ENCODE results near the gene TENM3. TPM values are rescaled to one million over a fixed set of nuclear protein-coding genes. Genes with fewer than 3 reads are reported as not detected.

TENM3 gene
- total RNA-seq, 1 experiment from 2014 or later, result not detected

DNA sequence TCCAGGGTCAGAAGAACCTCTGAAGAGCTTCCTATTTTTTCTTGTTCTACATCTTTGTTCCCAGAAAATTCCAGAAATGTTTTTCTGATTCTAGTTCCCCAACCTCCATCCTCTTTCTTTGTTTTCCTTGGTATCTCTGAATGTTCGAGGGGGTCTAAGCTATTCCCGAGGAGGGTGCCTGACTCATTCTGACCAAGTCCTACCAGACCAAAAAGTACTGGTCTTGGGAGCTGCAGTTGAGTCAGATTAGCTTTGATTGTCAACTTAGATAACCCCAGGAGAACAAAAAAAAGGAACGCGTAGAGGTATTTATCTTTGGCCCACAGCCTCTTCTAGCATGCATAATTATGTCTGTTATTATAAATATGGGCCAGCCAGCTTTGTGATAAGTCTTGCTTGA, 12.1 kb upstream of the TENM3 start:
- no peaks in the 10 kb centered on the region for H3F3A ChIP-seq (ENCODE audit: insufficient read depth, low read depth)
- intact Hi-C loops (cut with micrococcal nuclease; ENCODE audit: unreplicated experiment), result no loop called here
- no TSS peak for BruUV-seq (replicated peaks)
- H3K4me2 ChIP-seq, result no peak overlapping the region
- no peaks in the 10 kb centered on the region for H3K79me2 ChIP-seq (ENCODE audit: low read depth)
- ChIA-PET CTCF (interaction anchor here (0.6 kb wide), 1 partner anchor 751 kb away, joined by 3 read pairs; no protein-coding TSS in a partner anchor), POLR2A (ENCODE audit: unreplicated experiment) (no interaction called here)
- no peaks in the 10 kb centered on the region for H3K36me3 ChIP-seq (ENCODE audit: low read depth)
- TF ChIP-seq EZH2 (IDR thresholded peaks at IDR 0.05; ENCODE audit: low read depth), result no peak
- TF ChIP-seq, protein P1, sequence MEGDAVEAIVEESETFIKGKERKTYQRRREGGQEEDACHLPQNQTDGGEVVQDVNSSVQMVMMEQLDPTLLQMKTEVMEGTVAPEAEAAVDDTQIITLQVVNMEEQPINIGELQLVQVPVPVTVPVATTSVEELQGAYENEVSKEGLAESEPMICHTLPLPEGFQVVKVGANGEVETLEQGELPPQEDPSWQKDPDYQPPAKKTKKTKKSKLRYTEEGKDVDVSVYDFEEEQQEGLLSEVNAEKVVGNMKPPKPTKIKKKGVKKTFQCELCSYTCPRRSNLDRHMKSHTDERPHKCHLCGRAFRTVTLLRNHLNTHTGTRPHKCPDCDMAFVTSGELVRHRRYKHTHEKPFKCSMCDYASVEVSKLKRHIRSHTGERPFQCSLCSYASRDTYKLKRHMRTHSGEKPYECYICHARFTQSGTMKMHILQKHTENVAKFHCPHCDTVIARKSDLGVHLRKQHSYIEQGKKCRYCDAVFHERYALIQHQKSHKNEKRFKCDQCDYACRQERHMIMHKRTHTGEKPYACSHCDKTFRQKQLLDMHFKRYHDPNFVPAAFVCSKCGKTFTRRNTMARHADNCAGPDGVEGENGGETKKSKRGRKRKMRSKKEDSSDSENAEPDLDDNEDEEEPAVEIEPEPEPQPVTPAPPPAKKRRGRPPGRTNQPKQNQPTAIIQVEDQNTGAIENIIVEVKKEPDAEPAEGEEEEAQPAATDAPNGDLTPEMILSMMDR (conservative IDR thresholded peaks at IDR 0.05), result no peak
- no peak for DNase-seq
- H3K27ac ChIP-seq, result no peak overlapping the region
- no peak overlapping the region for H3K4me3 ChIP-seq
- H2AFZ ChIP-seq, result no peak overlapping the region
- H3K9me2 ChIP-seq (ENCODE audit: insufficient read depth), result no peaks in the 10 kb centered on the region
- no peaks in the 10 kb centered on the region for H4K20me1 ChIP-seq (ENCODE audit: insufficient read depth)
- H3K9me3 ChIP-seq (ENCODE audit: insufficient read depth, low read depth), result no peaks in the 10 kb centered on the region
- H3K4me1 ChIP-seq (replicated peaks; ENCODE audit: insufficient read depth), result no peaks in the 10 kb centered on the region
- peaks cover 18% of the 10 kb centered on the region for H3K27me3 ChIP-seq (ENCODE audit: insufficient read depth, low read depth)

DNA sequence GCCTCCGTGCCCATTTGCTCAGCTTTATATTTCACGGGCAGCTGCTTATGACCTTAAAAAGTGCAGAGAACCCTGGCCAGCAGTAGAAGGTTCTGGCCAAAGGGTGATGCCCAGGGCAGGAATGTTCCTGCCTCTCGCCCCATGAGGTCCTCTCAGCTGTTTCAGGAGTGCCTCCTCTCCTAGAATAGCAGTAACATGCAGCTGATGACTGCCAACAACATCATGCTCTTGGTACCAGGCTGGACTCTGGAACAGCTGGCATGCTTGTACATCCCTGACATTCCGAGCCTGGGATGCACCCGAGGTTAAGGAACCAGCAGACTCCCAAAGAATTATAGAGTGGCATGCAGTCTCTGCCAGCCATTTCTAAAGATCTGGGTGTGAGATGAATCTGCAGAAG, 11.7 kb upstream of the TENM3 start:
- Histone ChIP-seq H3K4me2 (no peak overlapping the region), H3K79me2 (ENCODE audit: low read depth) (no peaks in the 10 kb centered on the region), H3K4me1 (replicated peaks; ENCODE audit: insufficient read depth) (no peaks in the 10 kb centered on the region), H3K27ac (no peak overlapping the region), H3F3A (ENCODE audit: insufficient read depth, low read depth) (no peaks in the 10 kb centered on the region), H3K9me3 (ENCODE audit: insufficient read depth, low read depth) (no peaks in the 10 kb centered on the region), H3K36me3 (ENCODE audit: low read depth) (no peaks in the 10 kb centered on the region), H3K4me3 (no peak overlapping the region), H3K9me2 (ENCODE audit: insufficient read depth) (no peaks in the 10 kb centered on the region), H3K27me3 (ENCODE audit: insufficient read depth, low read depth) (peaks cover 20% of the 10 kb centered on the region), H2AFZ (no peak overlapping the region), H4K20me1 (ENCODE audit: insufficient read depth) (no peaks in the 10 kb centered on the region)
- CTCF ChIA-PET, result no interaction called here
- DNase-seq, result no peak
- BruUV-seq (replicated peaks), result no TSS peak
- POLR2A ChIA-PET (ENCODE audit: unreplicated experiment), result no interaction called here
- TF ChIP-seq EZH2 (IDR thresholded peaks at IDR 0.05; ENCODE audit: low read depth), result no peak
- TF ChIP-seq, protein P1 (conservative IDR thresholded peaks at IDR 0.05), result no peak
- intact Hi-C loops (cut with micrococcal nuclease; ENCODE audit: unreplicated experiment), result no loop called here

DNA sequence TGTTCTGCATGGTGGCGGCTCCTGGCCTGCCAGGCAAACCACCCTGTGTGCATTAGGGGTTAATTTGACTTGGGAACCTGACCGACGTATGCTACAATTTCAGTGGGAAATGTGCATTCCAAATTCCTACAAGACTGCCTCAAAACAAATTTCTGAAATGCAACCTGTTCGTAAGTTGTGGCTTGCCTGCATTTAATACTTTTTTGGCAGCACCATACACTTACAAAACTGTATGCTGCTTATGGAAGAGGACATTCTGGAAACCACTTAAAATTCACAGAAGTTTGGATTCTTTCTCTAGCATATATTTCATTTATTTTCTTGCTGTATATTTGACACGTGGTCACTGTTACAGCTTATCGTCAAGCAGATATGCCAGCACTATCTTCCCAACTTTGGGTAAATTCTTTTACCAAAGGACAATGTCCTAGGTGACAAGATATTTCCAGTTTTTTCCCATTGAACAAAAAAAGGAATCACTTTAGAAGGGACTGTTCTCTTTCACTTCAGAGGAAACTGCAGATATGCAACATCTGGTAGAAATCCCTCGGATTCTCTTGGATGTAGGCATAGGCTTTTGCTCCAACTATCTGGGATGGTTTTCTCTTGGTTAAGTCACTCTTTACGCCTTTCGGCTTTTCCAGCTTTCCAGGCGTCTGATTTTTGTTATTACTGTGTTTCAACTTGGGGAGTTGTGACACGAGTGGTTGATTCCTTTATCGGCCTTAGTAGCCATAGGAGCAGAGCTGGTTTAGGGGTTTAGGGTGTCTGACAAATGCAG, 9.7 kb upstream of the TENM3 start:
- Histone ChIP-seq H3K27ac (no peak overlapping the region), H2AFZ (no peak overlapping the region), H3K27me3 (ENCODE audit: insufficient read depth, low read depth) (peaks cover 21% of the 10 kb centered on the region), H3K9me3 (ENCODE audit: insufficient read depth, low read depth) (no peaks in the 10 kb centered on the region), H3F3A (ENCODE audit: insufficient read depth, low read depth) (no peaks in the 10 kb centered on the region), H3K9me2 (ENCODE audit: insufficient read depth) (no peaks in the 10 kb centered on the region), H4K20me1 (ENCODE audit: insufficient read depth) (no peaks in the 10 kb centered on the region), H3K4me1 (replicated peaks; ENCODE audit: insufficient read depth) (no peaks in the 10 kb centered on the region), H3K36me3 (ENCODE audit: low read depth) (no peaks in the 10 kb centered on the region), H3K4me2 (no peak overlapping the region), H3K79me2 (ENCODE audit: low read depth) (no peaks in the 10 kb centered on the region), H3K4me3 (no peak overlapping the region)
- intact Hi-C loops (cut with micrococcal nuclease; ENCODE audit: unreplicated experiment), result no loop called here
- no peak for TF ChIP-seq EZH2 (IDR thresholded peaks at IDR 0.05; ENCODE audit: low read depth)
- TF ChIP-seq, protein P1 (conservative IDR thresholded peaks at IDR 0.05), result no peak
- POLR2A ChIA-PET (ENCODE audit: unreplicated experiment), result no interaction called here
- DNase-seq, result no peak
- CTCF ChIA-PET, result no interaction called here
- no TSS peak for BruUV-seq (replicated peaks)
